HUES64 (cell line): ENCODE results near the gene RAB3IL1.

Source experiments
- H3K27ac ChIP-seq: 2 replicates; pipeline ENCODE4 v1.7.0; 2013; ENCODE audit warnings: low read depth, low read length, inconsistent platforms
- H3K27me3 ChIP-seq: 2 replicates; pipeline ENCODE4 v1.6.1; 2013; ENCODE audit warnings: mild to moderate bottlenecking, low read length; ENCODE audit not compliant: insufficient read depth
- H3K36me3 ChIP-seq: 2 replicates; pipeline ENCODE4 v1.6.1; 2013; ENCODE audit warnings: mild to moderate bottlenecking, low read length; ENCODE audit not compliant: insufficient read depth
- H3K4me1 ChIP-seq: 2 replicates; pipeline ENCODE4 v1.6.1; 2013; ENCODE audit warnings: mild to moderate bottlenecking, low read length, moderate library complexity; ENCODE audit not compliant: insufficient read depth
- H3K4me3 ChIP-seq: 2 replicates; pipeline ENCODE4 v1.5.1; 2013; ENCODE audit warnings: mild to moderate bottlenecking, low read length, moderate library complexity
- H3K9ac ChIP-seq: 2 replicates; pipeline ENCODE4 v1.6.1; 2013; ENCODE audit warnings: mild to moderate bottlenecking, low read depth, low read length
- H3K9me3 ChIP-seq: 2 replicates; pipeline ENCODE4 v1.6.1; 2013; ENCODE audit warnings: low read depth, low read length; ENCODE audit not compliant: insufficient read depth
- WGBS: fragments of 150-250, 120-280 bp; methylation state at CpG from one replicate; pipeline ENCODE4 v1.1.7; 2013; ENCODE audit warnings: missing lambda C conversion rate; 5-methylcytosine and 5-hydroxymethylcytosine counted together

The RAB3IL1 gene

GRCh38 chr11:61951484-61952135 lies 34.2 kb upstream of the RAB3IL1 start:
- peaks cover 30% of the 10 kb centered on the region for H3K27me3 ChIP-seq
- H3K4me1 ChIP-seq, result peaks cover 7% of the 10 kb centered on the region
- no peak overlapping the region for H3K9ac ChIP-seq
- no peaks in the 10 kb centered on the region for H3K36me3 ChIP-seq
- no peaks in the 10 kb centered on the region for H3K9me3 ChIP-seq
- no peak overlapping the region for H3K27ac ChIP-seq
- WGBS, result 94% methylated on average over 11 of the region's 11 CpGs
- H3K4me3 ChIP-seq, result no peak overlapping the region

DNA sequence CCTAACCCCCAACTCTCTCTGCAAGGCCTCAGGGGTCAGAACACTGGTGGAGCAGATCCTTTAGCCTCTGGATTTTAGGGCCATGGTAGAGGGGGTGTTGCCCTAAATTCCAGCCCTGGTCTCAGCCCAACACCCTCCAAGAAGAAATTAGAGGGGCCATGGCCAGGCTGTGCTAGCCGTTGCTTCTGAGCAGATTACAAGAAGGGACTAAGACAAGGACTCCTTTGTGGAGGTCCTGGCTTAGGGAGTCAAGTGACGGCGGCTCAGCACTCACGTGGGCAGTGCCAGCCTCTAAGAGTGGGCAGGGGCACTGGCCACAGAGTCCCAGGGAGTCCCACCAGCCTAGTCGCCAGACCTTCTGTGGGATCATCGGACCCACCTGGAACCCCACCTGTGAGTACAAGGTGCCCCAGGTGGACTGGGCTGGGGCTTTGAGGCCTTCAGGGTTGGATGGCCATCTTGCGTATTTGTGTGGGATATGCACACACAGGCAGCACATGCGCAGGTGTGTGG lies 32.7 kb upstream of the RAB3IL1 start, which contains the start of gene BEST1:
BEST1 (plus strand) TSS at position 317 of the 513 bp plus-strand sequence. CDS start 1,456 bp downstream, outside the sequence.
- no peak within 1 kb of the TSS for H3K4me3 ChIP-seq
- H3K9ac ChIP-seq, result no peak within 1 kb of the TSS
- H3K36me3 ChIP-seq, result no peaks in the 10 kb centered on the region
- 93% methylated on average over 8 of the region's 8 CpGs for whole genome bisulfite sequencing
- peaks cover 7% of the 10 kb centered on the region for H3K4me1 ChIP-seq
- H3K27me3 ChIP-seq, result peaks cover 15% of the 10 kb centered on the region
- H3K9me3 ChIP-seq, result no peaks in the 10 kb centered on the region
- H3K27ac ChIP-seq, result no peak within 1 kb of the TSS; the same call in 1 of the 2 replicates

- no peak overlapping the region for H3K9ac ChIP-seq
Measured at GRCh38 chr11:61949169-61950034, 32.0 kb upstream of the RAB3IL1 start.

GRCh38 chr11:61948505-61948904 lies 31.1 kb upstream of the RAB3IL1 start:
- Histone ChIP-seq H3K27me3 (no peaks in the 10 kb centered on the region), H3K36me3 (no peaks in the 10 kb centered on the region), H3K9me3 (no peaks in the 10 kb centered on the region), H3K4me1 (peaks cover 3% of the 10 kb centered on the region; the same call in 1 of the 2 replicates), H3K27ac (no peak overlapping the region), H3K9ac (no peak overlapping the region), H3K4me3 (no peak overlapping the region)
- WGBS, result 91% methylated on average over 7 of the region's 7 CpGs

More at GRCh38 chr11:61949169-61950034, 32.0 kb upstream of the RAB3IL1 start:
- 74% methylated on average over 9 of the region's 9 CpGs for WGBS
- Histone ChIP-seq H3K9me3 (no peaks in the 10 kb centered on the region), H3K36me3 (no peaks in the 10 kb centered on the region), H3K27ac (no peak overlapping the region; the same call in 1 of the 2 replicates), H3K4me1 (peaks cover 3% of the 10 kb centered on the region; the same call in 1 of the 2 replicates), H3K27me3 (peaks cover 8% of the 10 kb centered on the region), H3K4me3 (no peak overlapping the region)

DNA sequence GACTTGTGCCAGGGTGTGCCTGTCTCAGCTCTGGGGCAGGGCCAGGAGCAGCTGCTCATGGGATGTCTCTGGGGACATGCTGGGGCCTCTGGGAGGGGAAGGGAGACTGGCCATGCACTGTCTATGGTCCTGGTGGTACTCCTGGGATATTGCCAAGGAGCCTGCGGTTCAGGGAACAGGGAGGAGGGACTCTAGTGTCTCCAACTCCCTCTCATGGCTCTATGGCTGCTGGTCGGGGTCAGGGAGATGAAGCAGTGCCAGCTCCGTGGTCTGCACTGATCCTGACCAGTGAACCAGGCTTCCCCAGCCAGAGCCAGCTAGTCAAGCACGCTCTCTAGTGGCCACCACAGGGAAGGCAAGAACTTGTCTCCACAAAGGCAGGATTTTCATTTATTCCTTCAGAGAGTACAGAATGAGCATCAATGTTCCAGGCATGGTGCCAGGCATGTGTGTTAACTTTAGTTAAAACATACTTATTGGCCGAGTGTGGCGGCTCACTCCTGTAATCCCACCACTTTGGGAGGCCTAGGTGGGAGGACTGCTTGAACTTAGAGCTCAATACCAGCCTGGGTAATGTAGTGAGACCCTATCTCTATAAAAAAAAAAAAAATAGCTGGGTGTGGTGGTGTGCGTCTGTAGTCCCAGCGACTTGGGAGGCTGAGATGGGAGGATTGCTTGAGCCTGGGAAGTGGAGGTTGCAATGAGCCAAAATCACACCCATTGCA lies 30.3 kb upstream of the RAB3IL1 start:
- no peak overlapping the region for H3K27ac ChIP-seq

GRCh38 chr11:61946894-61947293 lies 29.5 kb upstream of the RAB3IL1 start:
- 92% methylated on average over 5 of the region's 5 CpGs for WGBS
- Histone ChIP-seq H3K9me3 (no peaks in the 10 kb centered on the region), H3K27ac (no peak overlapping the region), H3K9ac (no peak overlapping the region), H3K36me3 (no peaks in the 10 kb centered on the region), H3K4me1 (peaks cover 3% of the 10 kb centered on the region; the same call in 1 of the 2 replicates), H3K4me3 (no peak overlapping the region), H3K27me3 (no peaks in the 10 kb centered on the region)

More for the DNA sequence above, 30.3 kb upstream of the RAB3IL1 start:
- H3K27me3 ChIP-seq, result no peaks in the 10 kb centered on the region
- WGBS, result 5% methylated on average over 6 of the region's 8 CpGs
- H3K4me3 ChIP-seq, result no peak overlapping the region
- H3K4me1 ChIP-seq, result peaks cover 3% of the 10 kb centered on the region; the same call in 1 of the 2 replicates
- H3K9me3 ChIP-seq, result no peaks in the 10 kb centered on the region
- H3K9ac ChIP-seq, result no peak overlapping the region
- no peaks in the 10 kb centered on the region for H3K36me3 ChIP-seq

DNA sequence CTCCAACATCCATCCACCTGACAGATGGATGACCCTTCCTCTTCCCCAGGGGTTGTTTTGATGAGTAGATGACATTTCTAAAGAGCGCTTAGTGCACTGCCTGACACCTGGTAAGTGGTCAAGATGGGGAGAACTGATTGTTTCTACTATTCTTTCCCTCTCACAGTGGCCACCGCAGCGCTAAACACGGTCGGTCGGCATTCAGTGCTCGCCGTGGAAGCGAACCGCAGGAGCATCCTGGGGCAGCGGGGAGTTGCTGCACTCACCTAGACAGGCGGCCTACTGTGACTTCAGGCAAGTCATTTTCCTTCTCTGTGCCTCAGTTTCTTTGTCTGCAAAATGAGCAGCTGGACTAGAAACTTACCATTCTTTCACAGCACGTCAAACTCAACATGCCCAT lies 27.8 kb upstream of the RAB3IL1 start:
- 91% methylated on average over 13 of the region's 13 CpGs for WGBS
- H3K9ac ChIP-seq, result no peak overlapping the region
- H3K27me3 ChIP-seq, result no peaks in the 10 kb centered on the region
- no peaks in the 10 kb centered on the region for H3K36me3 ChIP-seq
- H3K4me3 ChIP-seq, result no peak overlapping the region
- H3K9me3 ChIP-seq, result no peaks in the 10 kb centered on the region
- H3K4me1 ChIP-seq, result peaks cover 3% of the 10 kb centered on the region; the same call in 1 of the 2 replicates
- no peak overlapping the region for H3K27ac ChIP-seq

GRCh38 chr11:61940466-61940865 lies 23.1 kb upstream of the RAB3IL1 start:
- peaks cover 2% of the 10 kb centered on the region; the same call in 1 of the 2 replicates for H3K9me3 ChIP-seq
- no peak overlapping the region for H3K4me3 ChIP-seq
- no peaks in the 10 kb centered on the region for H3K27me3 ChIP-seq
- H3K9ac ChIP-seq, result no peak overlapping the region
- 96% methylated on average over 10 of the region's 10 CpGs for WGBS
- no peak overlapping the region for H3K27ac ChIP-seq
- H3K36me3 ChIP-seq, result no peaks in the 10 kb centered on the region
- no peaks in the 10 kb centered on the region for H3K4me1 ChIP-seq

DNA sequence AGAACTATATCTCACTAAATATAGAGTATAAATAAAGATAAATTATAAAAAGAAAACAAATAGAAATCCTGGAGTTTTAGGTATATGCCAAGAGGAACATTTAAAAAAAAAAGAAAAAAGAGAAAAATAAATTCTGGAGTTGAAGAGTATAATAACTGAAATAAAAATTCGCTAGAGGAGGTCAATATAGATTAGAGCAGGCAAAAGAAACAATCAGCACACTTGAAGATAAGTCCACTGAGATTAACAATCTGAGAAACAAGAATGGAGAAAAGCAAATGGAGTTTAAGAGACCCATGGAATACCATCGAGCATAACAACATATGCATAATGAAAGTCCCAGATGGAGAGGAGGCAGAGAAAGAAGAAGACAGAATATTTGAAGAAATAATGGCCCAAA lies 18.5 kb upstream of the RAB3IL1 start:
- Histone ChIP-seq H3K27me3 (no peaks in the 10 kb centered on the region), H3K9ac (no peak overlapping the region), H3K4me3 (no peak overlapping the region), H3K4me1 (no peaks in the 10 kb centered on the region), H3K9me3 (peaks cover 7% of the 10 kb centered on the region), H3K27ac (no peak overlapping the region), H3K36me3 (no peaks in the 10 kb centered on the region)
- 76% methylated on average over 2 of the region's 2 CpGs for WGBS

DNA sequence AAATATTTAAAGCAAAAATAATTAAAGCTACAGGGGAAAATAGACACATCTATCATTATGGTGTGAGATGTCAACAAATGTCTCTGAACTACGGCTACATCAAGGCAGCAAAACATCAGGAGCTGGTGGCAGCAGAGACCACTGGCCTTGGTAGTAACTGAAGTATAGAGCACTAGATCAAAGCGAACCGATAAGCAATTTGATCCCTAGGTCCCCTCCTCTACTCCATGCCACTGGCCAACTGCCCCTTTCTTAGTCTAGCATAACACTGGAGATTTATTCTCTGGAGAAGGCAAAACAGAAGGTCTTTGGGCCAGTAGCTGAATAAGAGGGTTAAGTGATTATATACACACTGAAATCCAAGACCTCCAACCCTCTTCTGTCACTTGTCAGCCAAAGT lies 13.6 kb upstream of the RAB3IL1 start:
- Histone ChIP-seq H3K4me3 (no peak overlapping the region), H3K27me3 (no peaks in the 10 kb centered on the region), H3K27ac (no peak overlapping the region), H3K4me1 (no peaks in the 10 kb centered on the region), H3K9ac (no peak overlapping the region), H3K9me3 (peaks cover 6% of the 10 kb centered on the region), H3K36me3 (no peaks in the 10 kb centered on the region)
- WGBS, result 93% methylated on average over 3 of the region's 3 CpGs
